Activated naive CD8-positive, alpha-beta T cell (primary cell): ENCODE results near the gene SLC7A7.
"Not testable (repeated sequence)": the region's sequence is repeated elsewhere in the genome, so short reads cannot be mapped to it uniquely, and the experiment has no call there.

Experiments
- H3K27ac Mint-ChIP-seq: one replicate; pipeline ENCODE4 v1.8.0; 2021; ENCODE audit warnings: mixed read lengths
- H3K27me3 Mint-ChIP-seq: one replicate; pipeline ENCODE4 v1.8.0; 2021; ENCODE audit warnings: mixed read lengths
- H3K36me3 Mint-ChIP-seq: one replicate; pipeline ENCODE4 v1.8.0; 2021; ENCODE audit warnings: mixed read lengths
- H3K4me1 Mint-ChIP-seq: one replicate; pipeline ENCODE4 v1.8.0; 2021; ENCODE audit warnings: low read depth, mixed read lengths
- H3K4me3 Mint-ChIP-seq: one replicate; pipeline ENCODE4 v1.8.0; 2021; ENCODE audit warnings: mild to moderate bottlenecking, mixed read lengths
- H3K9me3 Mint-ChIP-seq: one replicate; pipeline ENCODE4 v1.8.0; 2021; ENCODE audit warnings: low read depth, mixed read lengths

Gene SLC7A7

GRCh38 chr14:22737052-22737451, 78.2 kb downstream of the SLC7A7 start:
- H3K27ac Mint-ChIP-seq: no peak overlapping the region

GRCh38 chr14:22736384-22736783, 78.9 kb downstream of the SLC7A7 start:
- not testable (repeated sequence) for H3K36me3 Mint-ChIP-seq, H3K27me3 Mint-ChIP-seq, H3K4me1 Mint-ChIP-seq, H3K9me3 Mint-ChIP-seq, H3K4me3 Mint-ChIP-seq, H3K27ac Mint-ChIP-seq

More at GRCh38 chr14:22737052-22737451, 78.2 kb downstream of the SLC7A7 start:
- peaks cover 1% of the 10 kb centered on the region for H3K27me3 Mint-ChIP-seq
- H3K4me1 Mint-ChIP-seq: peaks cover 2% of the 10 kb centered on the region
- H3K36me3 Mint-ChIP-seq: no peaks in the 10 kb centered on the region
- no peaks in the 10 kb centered on the region for H3K9me3 Mint-ChIP-seq
- no peak overlapping the region for H3K4me3 Mint-ChIP-seq

GRCh38 chr14:22735096-22735495, 80.1 kb downstream of the SLC7A7 start:
- peaks cover 2% of the 10 kb centered on the region for H3K4me1 Mint-ChIP-seq
- H3K27me3 Mint-ChIP-seq: peaks cover 4% of the 10 kb centered on the region
- H3K9me3 Mint-ChIP-seq: no peaks in the 10 kb centered on the region
- H3K27ac Mint-ChIP-seq: no peak overlapping the region
- H3K36me3 Mint-ChIP-seq: no peaks in the 10 kb centered on the region
- H3K4me3 Mint-ChIP-seq: no peak overlapping the region

GRCh38 chr14:22733829-22734228, 81.4 kb downstream of the SLC7A7 start:
- Mint-ChIP-seq H3K9me3 (no peaks in the 10 kb centered on the region), H3K4me3 (no peak overlapping the region), H3K27me3 (peaks cover 4% of the 10 kb centered on the region), H3K27ac (no peak overlapping the region), H3K4me1 (peaks cover 2% of the 10 kb centered on the region), H3K36me3 (no peaks in the 10 kb centered on the region)

GRCh38 chr14:22732062-22732461, 83.2 kb downstream of the SLC7A7 start:
- H3K27ac Mint-ChIP-seq, H3K27me3 Mint-ChIP-seq, H3K36me3 Mint-ChIP-seq, H3K9me3 Mint-ChIP-seq, H3K4me3 Mint-ChIP-seq, H3K4me1 Mint-ChIP-seq: not testable (repeated sequence)

- H3K4me1 Mint-ChIP-seq: no peaks in the 10 kb centered on the region
- H3K27ac Mint-ChIP-seq: no peak overlapping the region
- H3K4me3 Mint-ChIP-seq: no peak overlapping the region
- peaks cover 2% of the 10 kb centered on the region for H3K36me3 Mint-ChIP-seq
- no peaks in the 10 kb centered on the region for H3K27me3 Mint-ChIP-seq
- no peaks in the 10 kb centered on the region for H3K9me3 Mint-ChIP-seq
Observed at GRCh38 chr14:22726012-22726411, 89.2 kb downstream of the SLC7A7 start.

- not testable (repeated sequence) for H3K27ac Mint-ChIP-seq, H3K36me3 Mint-ChIP-seq, H3K27me3 Mint-ChIP-seq, H3K4me3 Mint-ChIP-seq, H3K4me1 Mint-ChIP-seq, H3K9me3 Mint-ChIP-seq
Observed at GRCh38 chr14:22725374-22725773, 89.9 kb downstream of the SLC7A7 start.

- not testable (repeated sequence) for H3K4me1 Mint-ChIP-seq, H3K27ac Mint-ChIP-seq, H3K4me3 Mint-ChIP-seq, H3K9me3 Mint-ChIP-seq, H3K36me3 Mint-ChIP-seq, H3K27me3 Mint-ChIP-seq
Observed at GRCh38 chr14:22724847-22725246, 90.4 kb downstream of the SLC7A7 start.

- no peaks in the 10 kb centered on the region for H3K27me3 Mint-ChIP-seq
- H3K4me1 Mint-ChIP-seq: no peaks in the 10 kb centered on the region
- no peak overlapping the region for H3K4me3 Mint-ChIP-seq
- H3K27ac Mint-ChIP-seq: no peak overlapping the region
- H3K36me3 Mint-ChIP-seq: peaks cover 2% of the 10 kb centered on the region
- no peaks in the 10 kb centered on the region for H3K9me3 Mint-ChIP-seq
Observed at GRCh38 chr14:22723815-22724214, 91.4 kb downstream of the SLC7A7 start.
